Lower lobe of right lung (tissue), 2 donors: ENCODE data around the gene FRMPD2. TPM values are rescaled to one million over a fixed set of nuclear protein-coding genes. Genes with fewer than 3 reads are reported as not detected.

Experiments
- ATAC-seq, 2 donors: fragments of 200-7000 bp; cut with Tn5 transposase; one replicate each; pipeline ENCODE4 v1.9.1; 2020 to 2022; ENCODE audit warnings: mild to moderate bottlenecking in 2 of 2, moderate library complexity in 2 of 2
- DNase-seq: peaks from one replicate; pipeline ENCODE4 v3.0.0-alpha.2; 2020
- H3K27ac ChIP-seq: fragments of 200-600 bp; one replicate; pipeline ENCODE4 v1.8.0; 2022
- H3K27me3 ChIP-seq: fragments of 200-600 bp; one replicate; pipeline ENCODE4 v1.8.0; 2022; ENCODE audit warnings: low read depth
- H3K36me3 ChIP-seq: fragments of 200-600 bp; one replicate; pipeline ENCODE4 v1.8.0; 2022; ENCODE audit warnings: mild to moderate bottlenecking
- H3K4me1 ChIP-seq: fragments of 200-600 bp; one replicate; pipeline ENCODE4 v1.8.0; 2022
- H3K4me3 ChIP-seq: fragments of 200-600 bp; one replicate; pipeline ENCODE4 v1.8.0; 2022; ENCODE audit warnings: mild to moderate bottlenecking
- H3K9me3 ChIP-seq: fragments of 200-600 bp; one replicate; pipeline ENCODE4 v1.8.0; 2022
- intact Hi-C: fragments of 100-400 bp; cut with DNase I; formaldehyde crosslinking; loops from one replicate; pipeline ENCODE4 v1.11.0; 2022
- total RNA-seq: library from RNA; stranded (reverse); fragmentation: NEBNext Ultra II Directional; extraction: Animal tissue kit (Norgen Biotek cat#: 25700); gene quantifications from one replicate; pipeline ENCODE4 v1.2.1, GENCODE V29; 2021
- TF ChIP-seq, protein P1 (sequence below): fragments of 200-600 bp; IDR thresholded peaks from one replicate; pipeline ENCODE4 v1.8.0; 2022; ENCODE audit warnings: antibody characterized with exemption, mild to moderate bottlenecking
- donor health status: DM: no; HTN: yes; CAD: no; lungs with severe emphysema.

The FRMPD2 gene
- total RNA-seq, 1 donor from 2014 or later, result 5.3 TPM

DNA sequence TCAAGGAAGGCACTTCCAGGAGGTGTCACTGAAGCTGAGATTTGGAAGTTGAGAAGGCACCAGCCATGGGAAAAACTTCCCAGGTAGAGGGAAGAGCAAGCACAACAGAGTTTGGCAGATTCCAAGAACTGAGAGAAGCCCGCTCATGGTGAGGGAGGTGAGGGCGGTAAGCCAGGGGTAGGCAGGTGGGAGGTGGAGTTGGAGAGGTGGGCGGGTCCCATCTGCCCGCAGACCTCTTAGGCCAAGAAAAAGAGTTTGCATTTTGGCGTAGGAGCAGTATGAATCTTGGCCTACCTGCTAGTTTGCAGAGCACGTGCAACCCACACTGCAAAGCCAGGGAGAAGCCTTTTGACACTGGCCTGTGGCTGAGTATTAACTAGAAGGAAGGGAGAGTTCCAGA is 18.8 kb downstream of the FRMPD2 start:
- H3K36me3 ChIP-seq, result no peaks in the 10 kb centered on the region
- TF ChIP-seq, protein P1, sequence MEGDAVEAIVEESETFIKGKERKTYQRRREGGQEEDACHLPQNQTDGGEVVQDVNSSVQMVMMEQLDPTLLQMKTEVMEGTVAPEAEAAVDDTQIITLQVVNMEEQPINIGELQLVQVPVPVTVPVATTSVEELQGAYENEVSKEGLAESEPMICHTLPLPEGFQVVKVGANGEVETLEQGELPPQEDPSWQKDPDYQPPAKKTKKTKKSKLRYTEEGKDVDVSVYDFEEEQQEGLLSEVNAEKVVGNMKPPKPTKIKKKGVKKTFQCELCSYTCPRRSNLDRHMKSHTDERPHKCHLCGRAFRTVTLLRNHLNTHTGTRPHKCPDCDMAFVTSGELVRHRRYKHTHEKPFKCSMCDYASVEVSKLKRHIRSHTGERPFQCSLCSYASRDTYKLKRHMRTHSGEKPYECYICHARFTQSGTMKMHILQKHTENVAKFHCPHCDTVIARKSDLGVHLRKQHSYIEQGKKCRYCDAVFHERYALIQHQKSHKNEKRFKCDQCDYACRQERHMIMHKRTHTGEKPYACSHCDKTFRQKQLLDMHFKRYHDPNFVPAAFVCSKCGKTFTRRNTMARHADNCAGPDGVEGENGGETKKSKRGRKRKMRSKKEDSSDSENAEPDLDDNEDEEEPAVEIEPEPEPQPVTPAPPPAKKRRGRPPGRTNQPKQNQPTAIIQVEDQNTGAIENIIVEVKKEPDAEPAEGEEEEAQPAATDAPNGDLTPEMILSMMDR, result no peak
- DNase-seq (no peak), ATAC-seq (no peak)
- no peaks in the 10 kb centered on the region for H3K9me3 ChIP-seq
- H3K4me3 ChIP-seq, result no peak overlapping the region
- no peaks in the 10 kb centered on the region for H3K27me3 ChIP-seq
- no peak overlapping the region for H3K27ac ChIP-seq
- intact Hi-C loops, result no loop called here
- H3K4me1 ChIP-seq, result no peaks in the 10 kb centered on the region

- Histone ChIP-seq H3K27ac (no peak overlapping the region), H3K4me3 (no peak overlapping the region), H3K36me3 (no peaks in the 10 kb centered on the region), H3K27me3 (no peaks in the 10 kb centered on the region), H3K4me1 (no peaks in the 10 kb centered on the region), H3K9me3 (no peaks in the 10 kb centered on the region)
- DNase-seq (no peak), ATAC-seq (no peak)
- TF ChIP-seq, protein P1, result no peak
- intact Hi-C loops, result no loop called here
Observed at GRCh38 chr10:48254750-48255512, 19.6 kb downstream of the FRMPD2 start.

- Histone ChIP-seq H3K4me1 (no peaks in the 10 kb centered on the region), H3K27me3 (no peaks in the 10 kb centered on the region), H3K36me3 (no peaks in the 10 kb centered on the region), H3K27ac (no peak overlapping the region), H3K4me3 (no peak overlapping the region), H3K9me3 (no peaks in the 10 kb centered on the region)
- intact Hi-C loops, result no loop called here
- TF ChIP-seq, protein P1, result no peak
- ATAC-seq (no peak), DNase-seq (no peak)
Observed at GRCh38 chr10:48253970-48254657, 20.4 kb downstream of the FRMPD2 start.

DNA sequence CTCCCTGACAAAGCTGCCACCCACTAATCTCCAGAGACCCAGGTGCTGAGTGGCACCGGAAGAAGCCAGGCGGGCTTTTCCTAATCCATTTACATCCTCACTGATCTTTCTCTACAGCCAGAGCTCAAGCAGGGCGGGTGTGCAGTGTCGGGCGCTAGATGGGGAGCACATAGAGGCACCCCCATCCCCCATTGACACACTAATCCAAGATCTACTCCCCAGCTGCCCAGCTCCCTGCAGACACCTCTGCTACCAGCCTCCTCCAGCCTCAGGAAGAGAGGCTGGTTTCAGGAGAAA is 22.2 kb downstream of the FRMPD2 start:
- Histone ChIP-seq H3K4me3 (no peak overlapping the region), H3K36me3 (no peaks in the 10 kb centered on the region), H3K4me1 (no peaks in the 10 kb centered on the region), H3K27me3 (no peaks in the 10 kb centered on the region), H3K27ac (no peak overlapping the region), H3K9me3 (no peaks in the 10 kb centered on the region)
- intact Hi-C loops, result no loop called here
- no peak for DNase-seq
- no peak for ATAC-seq
- TF ChIP-seq, protein P1, result no peak

GRCh38 chr10:48251525-48252353 is 22.8 kb downstream of the FRMPD2 start:
- TF ChIP-seq, protein P1, result no peak
- H3K36me3 ChIP-seq, result no peaks in the 10 kb centered on the region
- intact Hi-C loops, result no loop called here
- no peaks in the 10 kb centered on the region for H3K9me3 ChIP-seq
- DNase-seq (no peak), ATAC-seq (no peak)
- H3K4me3 ChIP-seq, result no peak overlapping the region
- H3K4me1 ChIP-seq, result no peaks in the 10 kb centered on the region
- no peak overlapping the region for H3K27ac ChIP-seq
- no peaks in the 10 kb centered on the region for H3K27me3 ChIP-seq
